ENCODE data around the gene LLGL2.

DNA sequence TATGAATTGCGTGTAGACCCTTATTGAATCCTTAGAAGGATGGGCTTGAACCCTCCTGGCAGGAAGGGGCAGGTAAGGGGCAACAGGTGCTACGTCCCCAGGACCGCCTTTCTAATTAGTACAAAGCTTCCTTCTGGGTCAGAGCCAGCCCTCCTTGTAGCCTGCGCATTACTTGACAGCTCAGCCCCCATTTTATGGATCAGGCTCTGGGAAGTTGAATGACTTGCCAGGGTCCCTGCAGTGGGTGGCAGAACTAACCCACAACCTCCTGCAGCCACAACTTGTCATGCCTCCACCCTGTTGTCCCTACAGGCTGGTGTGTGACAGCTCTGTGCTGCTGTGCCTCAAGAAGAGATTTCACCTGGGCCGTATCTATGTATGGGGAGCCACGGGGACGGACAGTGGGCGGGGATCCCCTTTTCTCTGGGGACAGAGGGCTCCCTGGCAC lies 64.8 kb downstream of the LLGL2 start:
- TF ChIP-seq FOXA1 (IDR thresholded peaks at IDR 0.05) (no peak), SP1 (IDR thresholded peaks at IDR 0.05) (no peak), FOXK2 (IDR thresholded peaks at IDR 0.05) (no peak), FOXM1 (IDR thresholded peaks at IDR 0.05; ENCODE audit: borderline replicate concordance) (no peak), HDGF (IDR thresholded peaks at IDR 0.05; ENCODE audit: borderline replicate concordance) (no peak), SUZ12 (IDR thresholded peaks at IDR 0.05) (no peak), ZNF384 (IDR thresholded peaks at IDR 0.05) (no peak), TARDBP (IDR thresholded peaks at IDR 0.05) (no peak), BHLHE40 (IDR thresholded peaks at IDR 0.05; ENCODE audit: borderline replicate concordance) (no peak)
- TF ChIP-seq, protein P1, sequence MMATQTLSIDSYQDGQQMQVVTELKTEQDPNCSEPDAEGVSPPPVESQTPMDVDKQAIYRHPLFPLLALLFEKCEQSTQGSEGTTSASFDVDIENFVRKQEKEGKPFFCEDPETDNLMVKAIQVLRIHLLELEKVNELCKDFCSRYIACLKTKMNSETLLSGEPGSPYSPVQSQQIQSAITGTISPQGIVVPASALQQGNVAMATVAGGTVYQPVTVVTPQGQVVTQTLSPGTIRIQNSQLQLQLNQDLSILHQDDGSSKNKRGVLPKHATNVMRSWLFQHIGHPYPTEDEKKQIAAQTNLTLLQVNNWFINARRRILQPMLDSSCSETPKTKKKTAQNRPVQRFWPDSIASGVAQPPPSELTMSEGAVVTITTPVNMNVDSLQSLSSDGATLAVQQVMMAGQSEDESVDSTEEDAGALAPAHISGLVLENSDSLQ (IDR thresholded peaks at IDR 0.05) = no peak

Measured in HEK293T (cell line).